NCI-H226 (cell line): Measurements from ENCODE around the gene PSMA7.

Experiments
- DNase-seq: peaks from one replicate; pipeline ENCODE4 v3.0.0-alpha.2; 2015

Gene PSMA7

DNA sequence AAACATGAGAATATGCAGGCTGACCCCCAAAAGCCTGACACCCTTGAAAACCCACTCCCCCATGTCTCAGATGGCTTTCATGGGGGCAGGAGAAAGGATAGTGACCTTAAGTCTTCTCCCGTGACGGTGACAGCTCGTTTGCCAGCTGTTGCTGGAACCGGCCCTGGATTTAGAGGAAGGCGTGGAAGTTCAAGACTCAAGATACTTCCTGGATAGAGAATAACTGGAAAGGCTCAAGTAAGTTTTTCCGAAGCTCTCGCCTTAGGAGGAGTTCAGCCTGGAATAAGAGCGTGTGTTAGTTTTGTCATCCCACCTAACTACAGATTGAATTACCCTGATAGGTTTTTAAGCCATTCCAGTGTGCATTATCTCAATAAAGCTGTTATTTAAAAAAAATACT is 28.1 kb upstream of the PSMA7 start:
- no peak for DNase-seq

DNA sequence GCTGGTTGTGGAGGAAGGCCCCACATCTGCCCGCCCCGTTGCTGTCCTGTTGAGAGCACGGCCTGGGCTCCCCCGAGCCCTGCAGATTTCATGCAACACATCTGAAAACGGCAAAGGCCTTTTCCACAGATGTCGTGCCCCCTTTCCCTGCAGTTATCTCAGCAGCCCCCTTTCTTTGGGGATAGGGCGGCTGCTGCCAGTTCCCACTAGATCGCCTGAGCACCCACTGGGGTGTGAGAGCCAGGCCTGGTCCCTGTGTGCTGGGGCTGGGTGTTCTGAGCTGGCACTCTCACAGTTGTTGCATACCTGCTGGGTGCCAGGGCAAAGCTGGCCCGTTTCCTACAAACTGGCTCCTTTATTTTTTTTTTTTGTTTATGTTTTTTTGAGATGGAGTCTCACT is 27.3 kb upstream of the PSMA7 start:
- no peak for DNase-seq

GRCh38 chr20:62168890-62169435 is 25.8 kb upstream of the PSMA7 start:
- no peak for DNase-seq

DNA sequence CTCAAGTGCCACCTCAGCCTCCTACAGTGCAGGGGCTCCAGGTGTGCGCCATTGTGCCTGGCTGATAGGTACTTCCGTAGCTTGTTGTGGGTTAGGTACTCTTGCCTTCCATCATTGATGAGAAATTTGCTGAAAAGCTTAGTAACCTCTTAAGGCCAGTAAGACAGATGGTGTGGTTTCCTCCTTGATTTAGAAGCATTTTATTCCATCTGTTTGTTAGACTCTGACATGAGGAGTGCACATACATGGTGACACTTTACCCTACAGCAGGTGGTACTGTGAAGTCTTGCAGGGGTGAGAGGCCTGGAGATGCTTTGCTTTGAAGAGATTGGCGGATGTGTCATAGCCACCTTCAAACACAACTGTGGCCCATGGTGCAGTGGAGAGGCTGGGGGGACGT is 24.9 kb upstream of the PSMA7 start:
- DNase-seq = no peak

GRCh38 chr20:62167474-62167873 is 24.3 kb upstream of the PSMA7 start:
- DNase-seq = no peak

- DNase-seq = no peak
Observed at GRCh38 chr20:62165762-62166399, 22.7 kb upstream of the PSMA7 start.

GRCh38 chr20:62164879-62165761 is 21.9 kb upstream of the PSMA7 start:
- DNase-seq = no peak

DNA sequence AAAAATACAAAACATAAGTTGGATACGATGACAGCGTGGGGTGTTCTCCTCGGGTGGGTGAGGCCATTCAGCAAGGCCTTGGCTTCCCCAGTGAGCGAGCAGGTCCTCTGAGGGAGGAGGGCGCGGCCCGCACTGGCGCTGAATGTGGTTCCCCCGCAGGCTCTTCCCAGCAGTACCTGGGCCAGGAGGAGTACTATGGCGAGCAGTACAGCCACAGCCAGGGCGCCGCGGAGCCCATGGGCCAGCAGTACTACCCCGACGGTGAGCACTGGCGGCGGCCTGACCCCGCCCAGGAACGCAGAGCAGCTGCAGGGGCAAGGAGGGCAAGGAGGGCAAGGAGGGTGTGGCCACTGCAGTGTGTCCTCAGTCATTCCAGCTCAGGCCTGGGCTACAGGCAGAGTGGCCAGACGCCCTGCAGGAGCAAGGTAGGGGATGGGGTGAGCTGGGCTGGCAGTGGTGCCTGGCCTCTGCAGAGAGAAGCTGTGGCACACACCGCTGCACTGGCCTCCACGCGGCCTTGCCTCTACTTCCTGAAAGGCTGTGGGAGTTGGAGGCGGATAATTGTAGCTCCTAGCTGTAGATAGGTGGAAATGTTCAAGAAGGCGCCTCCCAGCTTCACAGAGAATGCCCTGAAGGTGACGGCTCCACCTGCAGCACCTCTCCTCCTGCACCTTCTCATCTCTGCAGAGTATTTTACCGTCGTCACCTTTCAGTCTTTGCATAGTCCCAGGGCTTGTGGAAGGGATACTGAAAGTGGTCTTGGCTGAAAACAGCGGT is 21.0 kb upstream of the PSMA7 start:
- no peak for DNase-seq

GRCh38 chr20:62163485-62163865 is 20.3 kb upstream of the PSMA7 start:
- DNase-seq = no peak

- DNase-seq = no peak
Observed at GRCh38 chr20:62162765-62163484, 19.7 kb upstream of the PSMA7 start.

DNA sequence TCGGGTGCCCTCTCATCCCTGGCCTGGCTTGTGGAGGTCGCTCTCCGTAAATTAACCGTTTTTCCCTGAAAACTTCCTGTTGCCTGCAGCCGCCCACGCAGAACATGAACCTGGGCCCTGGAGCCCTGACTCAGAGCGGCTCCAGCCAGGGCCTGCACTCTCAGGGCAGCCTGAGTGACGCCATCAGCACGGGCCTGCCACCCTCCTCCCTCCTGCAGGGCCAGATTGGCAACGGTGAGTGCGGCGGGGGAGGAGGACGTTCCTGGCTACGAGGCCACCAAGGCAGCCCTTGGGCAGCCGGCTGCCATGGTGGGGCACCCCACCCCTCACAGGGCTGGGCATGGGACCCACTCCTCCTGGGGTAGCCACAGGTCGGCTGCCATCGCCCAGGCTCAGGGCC is 18.2 kb upstream of the PSMA7 start:
- no peak for DNase-seq

DNA sequence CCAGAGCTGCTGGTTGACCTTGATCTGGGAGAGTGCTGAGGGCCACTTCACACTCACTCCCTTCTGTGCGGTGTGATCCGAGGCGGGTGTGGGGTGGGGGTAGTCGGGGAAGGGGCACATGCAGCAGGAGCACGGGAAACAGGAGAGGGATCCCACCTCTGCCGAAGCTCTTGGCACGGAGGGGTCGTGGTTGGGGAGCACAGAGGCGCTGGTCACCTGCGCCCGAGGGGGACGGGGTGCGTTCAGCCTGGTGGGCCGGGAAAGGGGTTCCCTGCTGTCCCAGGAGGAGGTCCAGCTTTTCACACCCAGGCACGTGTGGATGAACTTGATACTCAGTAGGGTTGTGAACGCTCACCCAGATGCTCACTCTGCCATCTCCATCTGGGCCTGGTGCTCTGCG is 17.7 kb upstream of the PSMA7 start:
- no peak for DNase-seq

DNA sequence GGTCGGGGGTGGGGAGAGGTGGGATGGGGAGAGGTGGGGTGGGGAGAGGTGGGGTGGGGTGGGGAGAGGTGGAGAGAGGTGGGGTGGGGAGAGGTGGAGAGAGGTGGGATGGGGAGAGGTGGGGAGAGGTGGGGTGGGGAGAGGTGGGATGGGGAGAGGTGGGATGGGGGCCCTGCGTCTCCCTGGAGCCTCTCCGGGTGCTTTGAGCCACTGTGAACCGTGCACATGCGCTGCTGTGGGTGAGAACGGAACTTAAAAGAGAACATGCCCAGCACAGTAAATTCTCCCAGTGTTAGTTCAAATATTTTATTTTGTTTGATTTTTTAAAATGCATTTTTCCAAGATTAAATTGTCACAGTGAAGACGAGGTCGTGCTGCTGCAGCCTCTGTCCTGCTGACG is 17.1 kb upstream of the PSMA7 start:
- DNase-seq = no peak

DNA sequence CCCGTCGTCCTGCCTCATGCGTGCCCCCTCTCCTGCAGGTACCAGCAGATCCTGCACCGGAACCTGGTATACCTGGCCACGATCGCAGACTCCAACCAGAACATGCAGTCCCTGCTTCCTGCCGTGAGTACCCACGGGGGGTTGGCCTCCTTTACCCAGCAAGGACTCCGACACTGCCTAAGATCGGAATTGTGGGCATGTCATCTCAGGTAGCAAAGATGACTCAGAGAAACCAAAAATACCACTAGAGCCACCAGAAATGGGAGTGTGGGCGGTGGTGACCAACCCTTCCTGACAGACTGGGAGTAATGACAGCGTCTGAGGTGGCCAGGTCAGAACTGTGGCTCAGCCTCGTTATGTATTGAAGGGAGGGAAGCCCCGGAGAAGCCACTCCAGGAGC is 16.6 kb upstream of the PSMA7 start:
- no peak for DNase-seq

- DNase-seq = no peak
Observed at GRCh38 chr20:62159052-62159451, 15.9 kb upstream of the PSMA7 start.

- no peak for DNase-seq
Observed at GRCh38 chr20:62158541-62158940, 15.3 kb upstream of the PSMA7 start.

GRCh38 chr20:62158088-62158400 is 14.8 kb upstream of the PSMA7 start:
- no peak for DNase-seq

DNA sequence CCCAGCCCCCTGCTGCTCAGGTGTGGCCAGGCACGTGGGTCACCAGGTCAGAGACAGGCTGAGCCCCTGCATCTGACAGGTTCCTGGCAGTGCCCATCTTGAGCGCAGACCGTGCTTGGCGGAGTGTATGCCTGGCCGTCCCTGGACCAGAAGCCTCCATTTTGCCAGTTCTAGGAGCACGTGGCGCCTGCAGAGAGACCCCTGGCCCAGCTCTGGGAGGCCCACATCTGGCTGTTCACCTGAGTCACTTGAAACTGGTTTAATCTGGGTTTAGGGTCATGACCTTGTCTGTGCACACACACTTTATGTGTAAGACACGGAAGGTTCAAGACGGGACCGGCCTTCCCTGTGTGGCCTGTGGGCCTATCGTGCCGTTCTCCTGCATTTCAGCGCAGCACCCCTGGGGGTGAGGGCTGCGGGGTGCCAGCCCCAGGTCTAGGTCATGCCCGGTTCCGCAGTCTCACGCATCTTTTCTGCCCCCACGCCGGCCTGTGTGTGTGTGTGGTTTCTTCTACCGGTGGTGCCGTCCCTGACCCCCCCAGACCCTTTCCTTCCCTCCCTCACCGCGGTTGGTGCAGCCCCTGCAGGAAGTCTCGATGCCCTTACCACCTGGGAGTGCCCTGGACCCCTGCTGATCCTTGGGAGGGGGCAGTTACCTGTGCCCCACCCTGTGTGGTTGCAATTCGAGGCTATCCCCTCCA is 14.3 kb upstream of the PSMA7 start:
- no peak for DNase-seq

GRCh38 chr20:62156592-62157386 is 13.6 kb upstream of the PSMA7 start:
- DNase-seq = no peak

DNA sequence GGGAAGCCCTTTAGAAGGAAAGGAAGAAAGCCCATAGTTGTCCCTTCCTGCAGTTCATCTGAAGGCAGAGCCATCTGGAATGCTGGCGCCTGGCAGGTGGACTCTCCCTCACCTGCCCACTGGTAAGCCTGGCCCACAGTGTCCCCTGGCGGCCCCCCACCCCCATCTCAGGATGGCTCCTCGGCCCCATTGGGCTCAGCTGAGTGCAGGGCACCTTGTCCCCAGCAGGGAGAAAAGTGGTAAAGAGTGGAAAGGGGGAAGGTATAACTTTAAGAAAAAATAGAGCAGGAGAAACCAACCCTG is 13.0 kb upstream of the PSMA7 start:
- DNase-seq = no peak

- peak; percentile 27 for DNase-seq
Observed at GRCh38 chr20:62155428-62156253, 12.4 kb upstream of the PSMA7 start.
